Activated CD8-positive, alpha-beta T cell treated with anti-CD3 and anti-CD28 coated beads for 36 hours (primary cell): ENCODE results near the gene NECTIN1. TPM values are rescaled to one million over a fixed set of nuclear protein-coding genes. Genes with fewer than 3 reads are reported as not detected.

Experiments used
- ATAC-seq: fragments of 200-7000 bp; cut with Tn5 transposase; one replicate; pipeline ENCODE4 v1.10.0; 2021; ENCODE audit warnings: mild to moderate bottlenecking, moderate library complexity
- CTCF ChIA-PET: fragments of 350-600 bp; sonication (Branson Sonifier 250); formaldehyde crosslinking; loops from one replicate; lab custom pipeline; 2021; ENCODE audit warnings: antibody characterized with exemption; lab: Charles Lee
- POLR2A ChIA-PET: fragments of 350-600 bp; sonication (Branson Sonifier 250); formaldehyde crosslinking; loops from one replicate; lab custom pipeline; 2021; ENCODE audit warnings: antibody characterized with exemption; lab: Charles Lee
- DNase-seq: peaks from one replicate; pipeline ENCODE4 v3.0.0-alpha.2; 2020
- H3K27ac Mint-ChIP-seq: one replicate; pipeline ENCODE4 v1.8.0; 2021; ENCODE audit warnings: mild to moderate bottlenecking, mixed read lengths
- H3K27me3 Mint-ChIP-seq: one replicate; pipeline ENCODE4 v1.8.0; 2021; ENCODE audit warnings: mixed read lengths
- H3K36me3 Mint-ChIP-seq: one replicate; pipeline ENCODE4 v1.8.0; 2021; ENCODE audit warnings: low read depth, mixed read lengths
- H3K4me1 Mint-ChIP-seq: one replicate; pipeline ENCODE4 v1.8.0; 2021; ENCODE audit warnings: low read depth, mixed read lengths
- H3K4me3 Mint-ChIP-seq: one replicate; pipeline ENCODE4 v1.8.0; 2021; ENCODE audit warnings: mild to moderate bottlenecking, moderate library complexity, mixed read lengths
- H3K9me3 Mint-ChIP-seq: one replicate; pipeline ENCODE4 v1.8.0; 2021; ENCODE audit warnings: mixed read lengths
- intact Hi-C: fragments of 100-400 bp; cut with micrococcal nuclease; formaldehyde crosslinking; loops from one replicate; pipeline ENCODE4 v1.10.0; 2022
- total RNA-seq, 2 experiments: library from RNA; stranded (reverse); gene quantifications; one replicate each; pipeline ENCODE4 v1.2.3, GENCODE V29; 2021
- TF ChIP-seq, protein P1 (sequence below): fragments of 200-600 bp; IDR thresholded peaks from one replicate; pipeline ENCODE4 v1.8.0; 2022; ENCODE audit warnings: antibody characterized with exemption, mild to moderate bottlenecking

NECTIN1 gene
- total RNA-seq, 2 experiments from 2014 or later: 2.6 to 3.8 TPM

- POLR2A ChIA-PET: no interaction called here
- no peak overlapping the region for H3K27ac Mint-ChIP-seq
- H3K36me3 Mint-ChIP-seq: no peaks in the 10 kb centered on the region
- ATAC-seq (no peak), DNase-seq (no peak)
- intact Hi-C loops: loop anchor here (10.0 kb wide), 1 partner anchor 352 kb away; no protein-coding TSS in a partner anchor
- TF ChIP-seq, protein P1, sequence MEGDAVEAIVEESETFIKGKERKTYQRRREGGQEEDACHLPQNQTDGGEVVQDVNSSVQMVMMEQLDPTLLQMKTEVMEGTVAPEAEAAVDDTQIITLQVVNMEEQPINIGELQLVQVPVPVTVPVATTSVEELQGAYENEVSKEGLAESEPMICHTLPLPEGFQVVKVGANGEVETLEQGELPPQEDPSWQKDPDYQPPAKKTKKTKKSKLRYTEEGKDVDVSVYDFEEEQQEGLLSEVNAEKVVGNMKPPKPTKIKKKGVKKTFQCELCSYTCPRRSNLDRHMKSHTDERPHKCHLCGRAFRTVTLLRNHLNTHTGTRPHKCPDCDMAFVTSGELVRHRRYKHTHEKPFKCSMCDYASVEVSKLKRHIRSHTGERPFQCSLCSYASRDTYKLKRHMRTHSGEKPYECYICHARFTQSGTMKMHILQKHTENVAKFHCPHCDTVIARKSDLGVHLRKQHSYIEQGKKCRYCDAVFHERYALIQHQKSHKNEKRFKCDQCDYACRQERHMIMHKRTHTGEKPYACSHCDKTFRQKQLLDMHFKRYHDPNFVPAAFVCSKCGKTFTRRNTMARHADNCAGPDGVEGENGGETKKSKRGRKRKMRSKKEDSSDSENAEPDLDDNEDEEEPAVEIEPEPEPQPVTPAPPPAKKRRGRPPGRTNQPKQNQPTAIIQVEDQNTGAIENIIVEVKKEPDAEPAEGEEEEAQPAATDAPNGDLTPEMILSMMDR: no peak
- H3K4me3 Mint-ChIP-seq: no peak overlapping the region
- H3K27me3 Mint-ChIP-seq: peaks cover 25% of the 10 kb centered on the region
- H3K4me1 Mint-ChIP-seq: peaks cover 7% of the 10 kb centered on the region
- no peaks in the 10 kb centered on the region for H3K9me3 Mint-ChIP-seq
- CTCF ChIA-PET: interaction anchor here (0.8 to 1.2 kb wide), 2 partner anchors 10 to 24 kb away, joined by 3 to 5 read pairs; partner anchors contain the start of gene NECTIN1
Observed at GRCh38 chr11:119752946-119753345, 23.9 kb upstream of the NECTIN1 start.

DNA sequence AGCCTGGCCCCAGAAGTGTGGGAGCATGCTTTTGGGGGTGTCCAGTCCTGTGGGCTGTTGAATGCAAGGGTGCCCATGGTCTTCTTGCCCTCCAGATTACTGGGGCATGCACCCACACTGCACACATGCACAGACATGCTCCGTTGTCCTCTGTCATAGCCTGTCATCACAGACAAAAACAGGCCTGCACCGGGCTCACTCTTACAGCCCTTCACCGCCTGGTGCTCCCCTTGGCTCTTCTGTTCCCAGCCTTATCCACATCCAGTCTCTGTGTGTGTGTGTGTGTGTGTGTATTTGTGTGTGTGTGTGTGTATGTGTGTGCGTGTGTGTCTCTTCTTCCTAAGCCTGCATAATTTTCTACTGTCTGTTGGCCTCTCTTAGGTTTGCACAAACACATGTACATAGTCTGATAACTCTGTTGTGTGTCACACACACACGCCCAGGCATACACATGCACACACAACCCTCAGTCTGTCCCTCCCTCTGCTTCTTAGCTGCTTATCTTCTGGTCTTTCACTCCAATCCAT, 23.4 kb upstream of the NECTIN1 start:
- TF ChIP-seq, protein P1: no peak
- CTCF ChIA-PET: interaction anchor here (0.8 to 1.2 kb wide), 2 partner anchors 10 to 24 kb away, joined by 3 to 5 read pairs; partner anchors contain the start of gene NECTIN1

GRCh38 chr11:119750056-119750455, 21.1 kb upstream of the NECTIN1 start:
- TF ChIP-seq, protein P1: no peak
- ATAC-seq (no peak), DNase-seq (no peak)
- Mint-ChIP-seq H3K36me3 (no peaks in the 10 kb centered on the region), H3K4me1 (peaks cover 7% of the 10 kb centered on the region), H3K9me3 (no peaks in the 10 kb centered on the region), H3K27ac (no peak overlapping the region), H3K27me3 (peaks cover 24% of the 10 kb centered on the region), H3K4me3 (no peak overlapping the region)
- ChIA-PET CTCF (no interaction called here), POLR2A (no interaction called here)
- intact Hi-C loops: loop anchor here (10.0 kb wide), 1 partner anchor 355 kb away; no protein-coding TSS in a partner anchor

More for the DNA sequence above, 23.4 kb upstream of the NECTIN1 start:
- intact Hi-C loops: loop anchor here (10.0 kb wide), 1 partner anchor 352 kb away; no protein-coding TSS in a partner anchor
- no peaks in the 10 kb centered on the region for H3K36me3 Mint-ChIP-seq
- no peak overlapping the region for H3K4me3 Mint-ChIP-seq
- peaks cover 7% of the 10 kb centered on the region for H3K4me1 Mint-ChIP-seq
- peaks cover 24% of the 10 kb centered on the region for H3K27me3 Mint-ChIP-seq
- POLR2A ChIA-PET: no interaction called here
- no peak for ATAC-seq
- H3K9me3 Mint-ChIP-seq: no peaks in the 10 kb centered on the region
- no peak overlapping the region for H3K27ac Mint-ChIP-seq
- no peak for DNase-seq

GRCh38 chr11:119749006-119749565, 20.1 kb upstream of the NECTIN1 start:
- H3K27me3 Mint-ChIP-seq: peaks cover 23% of the 10 kb centered on the region

More at GRCh38 chr11:119749006-119749565, 20.1 kb upstream of the NECTIN1 start:
- intact Hi-C loops: no loop called here
- Mint-ChIP-seq H3K4me3 (no peak overlapping the region), H3K9me3 (no peaks in the 10 kb centered on the region), H3K27ac (no peak overlapping the region), H3K36me3 (no peaks in the 10 kb centered on the region), H3K4me1 (peaks cover 7% of the 10 kb centered on the region)
- TF ChIP-seq, protein P1: no peak
- CTCF ChIA-PET: interaction anchor here (1.9 kb wide), 1 partner anchor 20 kb away, joined by 7 read pairs; the partner anchor contains the start of gene NECTIN1
- no peak for ATAC-seq
- DNase-seq: no peak
- POLR2A ChIA-PET: no interaction called here
